Ectodermal cell (in vitro differentiated cells): ENCODE results near the gene EVC2. TPM values are rescaled to one million over a fixed set of nuclear protein-coding genes. Genes with fewer than 3 reads are reported as not detected.

Experiments used
- H3K27ac ChIP-seq: 2 replicates; pipeline ENCODE4 v1.7.0; 2013; ENCODE audit warnings: mild to moderate bottlenecking, low read depth, low read length; ENCODE audit not compliant: insufficient read depth, poor library complexity, severe bottlenecking
- H3K27me3 ChIP-seq: 2 replicates; pipeline ENCODE4 v1.7.0; 2013; ENCODE audit warnings: mild to moderate bottlenecking, low read length; ENCODE audit not compliant: insufficient read depth, control insufficient read depth, poor library complexity, severe bottlenecking
- H3K36me3 ChIP-seq: one replicate; pipeline ENCODE4 v1.7.0; 2013; ENCODE audit warnings: low read length; ENCODE audit not compliant: control insufficient read depth, insufficient read depth
- H3K4me1 ChIP-seq: one replicate; pipeline ENCODE4 v1.7.0; 2013; ENCODE audit warnings: low read length; ENCODE audit not compliant: control insufficient read depth, insufficient read depth
- H3K4me3 ChIP-seq: 2 replicates; pipeline ENCODE4 v1.7.0; 2013; ENCODE audit warnings: low read depth, low read length, control low read depth; ENCODE audit not compliant: insufficient read depth
- H3K9me3 ChIP-seq: 2 replicates; pipeline ENCODE4 v1.7.0; 2013; ENCODE audit warnings: mild to moderate bottlenecking, low read length, moderate library complexity; ENCODE audit not compliant: control insufficient read depth
- WGBS, 2 experiments: methylation state at CpG; one replicate each; pipeline ENCODE4 v1.1.7; 2013; ENCODE audit warnings: missing lambda C conversion rate in 2 of 2; 5-methylcytosine and 5-hydroxymethylcytosine counted together
- polyA plus RNA-seq, 4 experiments: library from polyadenylated mRNA; stranded (reverse); fragments of 50-300 nt; gene quantifications; one replicate each; pipeline ENCODE4 v1.2.3, GENCODE V29; 2013

Gene EVC2
- polyA plus RNA-seq (2013, experiment 1 of 4) = 7.6 TPM
- 7.2 TPM for polyA plus RNA-seq (2013, experiment 2 of 4)
- polyA plus RNA-seq (2013, experiment 3 of 4) = 4.7 TPM
- polyA plus RNA-seq (2013, experiment 4 of 4) = 5.5 TPM

GRCh38 chr4:5708449-5709206, at the start of gene EVC2:
Gene EVC2 (minus strand): TSS chr4:5708559. CDS start chr4:5708513, 46 bp downstream.
- Histone ChIP-seq H3K9me3 (peaks cover 3% of the 10 kb centered on the region), H3K27me3 (peaks cover 36% of the 10 kb centered on the region), H3K4me1 (peaks cover 26% of the 10 kb centered on the region), H3K4me3 (peak within 1 kb of the TSS; percentile 64), H3K27ac (no peak within 1 kb of the TSS), H3K36me3 (peaks cover 4% of the 10 kb centered on the region)
- 8 to 11% methylated on average over 57 of the region's 57 CpGs for WGBS, 2 experiments

GRCh38 chr4:5757954-5758353, 49.6 kb upstream of the EVC2 start:
- Histone ChIP-seq H3K4me3 (no peak overlapping the region), H3K27me3 (no peaks in the 10 kb centered on the region), H3K27ac (no peak overlapping the region), H3K36me3 (peaks cover 13% of the 10 kb centered on the region), H3K9me3 (no peaks in the 10 kb centered on the region), H3K4me1 (no peaks in the 10 kb centered on the region)
- WGBS, 2 experiments = 96 to 97% methylated on average over 10 of the region's 10 CpGs

GRCh38 chr4:5757536-5757935, 49.2 kb upstream of the EVC2 start:
- no peaks in the 10 kb centered on the region for H3K9me3 ChIP-seq
- no peak overlapping the region for H3K27ac ChIP-seq
- H3K36me3 ChIP-seq = peaks cover 13% of the 10 kb centered on the region
- 86 to 89% methylated on average over 4 of the region's 4 CpGs for WGBS, 2 experiments
- H3K4me1 ChIP-seq = peaks cover under 1% of the 10 kb centered on the region
- H3K4me3 ChIP-seq = no peak overlapping the region
- no peaks in the 10 kb centered on the region for H3K27me3 ChIP-seq

DNA sequence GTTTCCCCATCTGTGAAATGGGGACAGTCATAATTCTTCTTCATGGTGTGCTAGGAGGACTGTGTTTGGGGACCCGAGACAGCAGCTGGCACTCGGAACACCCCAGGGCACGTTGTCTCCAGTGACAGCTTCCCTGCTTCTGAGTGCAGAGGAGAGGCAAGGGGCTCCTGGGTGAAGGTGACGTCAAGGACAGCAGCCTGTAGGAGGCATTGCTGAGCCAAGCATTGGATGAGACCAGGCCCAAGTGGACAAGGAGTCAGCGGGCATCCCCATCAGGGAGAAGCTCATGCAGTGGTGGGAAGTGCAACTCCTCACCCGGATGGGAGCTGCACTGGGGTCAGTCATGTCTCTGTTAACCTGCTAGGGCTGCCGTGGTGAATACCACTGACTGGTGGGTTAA, 48.7 kb upstream of the EVC2 start:
- Histone ChIP-seq H3K27me3 (no peaks in the 10 kb centered on the region), H3K9me3 (no peaks in the 10 kb centered on the region), H3K27ac (no peak overlapping the region), H3K4me1 (peaks cover 5% of the 10 kb centered on the region), H3K4me3 (no peak overlapping the region), H3K36me3 (peaks cover 13% of the 10 kb centered on the region)
- 91 to 94% methylated on average over 7 of the region's 7 CpGs for WGBS, 2 experiments

DNA sequence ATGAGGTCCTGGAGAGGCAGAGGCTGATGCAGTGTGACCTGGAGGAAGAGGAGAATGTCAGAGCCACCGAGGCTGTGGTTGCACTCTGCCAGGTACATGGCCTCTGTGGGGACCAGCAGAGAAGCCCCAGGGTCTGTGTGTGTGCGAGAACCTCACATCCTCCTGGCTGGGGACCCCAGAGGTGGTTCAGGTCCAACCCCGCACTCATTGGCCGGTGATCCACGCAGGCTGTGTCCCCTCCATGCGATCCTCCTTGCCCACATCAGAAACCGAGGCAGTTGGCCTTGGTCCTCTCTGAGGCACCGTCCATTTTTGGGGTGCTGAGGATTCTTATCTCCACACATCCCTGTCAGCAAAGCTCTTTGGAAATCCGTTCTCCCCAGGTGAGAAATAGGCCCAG, 47.9 kb upstream of the EVC2 start:
- Histone ChIP-seq H3K27ac (no peak overlapping the region), H3K9me3 (no peaks in the 10 kb centered on the region), H3K36me3 (peaks cover 13% of the 10 kb centered on the region), H3K4me3 (no peak overlapping the region), H3K27me3 (no peaks in the 10 kb centered on the region), H3K4me1 (peaks cover 11% of the 10 kb centered on the region)
- WGBS, 2 experiments = 96% methylated on average over 9 of the region's 9 CpGs

DNA sequence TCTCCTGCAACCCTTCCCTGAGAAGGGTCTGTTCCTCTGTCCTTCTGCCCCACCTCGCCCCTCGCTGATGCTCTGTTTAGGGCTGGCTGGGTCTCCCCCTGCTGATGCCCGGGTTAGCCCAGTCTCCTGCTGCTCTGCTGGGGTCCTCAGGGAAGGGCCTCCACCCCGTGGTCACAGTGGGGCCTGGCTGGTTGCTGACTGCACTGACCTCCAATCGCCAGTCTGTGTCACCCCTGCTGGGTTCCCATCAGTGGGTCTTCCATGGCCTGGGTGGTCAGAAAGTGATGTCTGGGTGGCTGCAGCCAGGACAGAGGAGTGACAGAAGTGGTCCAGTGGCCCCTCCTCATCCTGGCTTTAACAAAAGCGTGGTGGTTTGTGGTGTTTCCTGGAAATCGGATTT, 47.3 kb upstream of the EVC2 start:
- 76 to 79% methylated on average over 7 of the region's 7 CpGs for whole genome bisulfite sequencing, 2 experiments
- Histone ChIP-seq H3K4me1 (peaks cover 11% of the 10 kb centered on the region), H3K27ac (no peak overlapping the region), H3K27me3 (no peaks in the 10 kb centered on the region), H3K4me3 (no peak overlapping the region), H3K36me3 (peaks cover 13% of the 10 kb centered on the region), H3K9me3 (no peaks in the 10 kb centered on the region)

DNA sequence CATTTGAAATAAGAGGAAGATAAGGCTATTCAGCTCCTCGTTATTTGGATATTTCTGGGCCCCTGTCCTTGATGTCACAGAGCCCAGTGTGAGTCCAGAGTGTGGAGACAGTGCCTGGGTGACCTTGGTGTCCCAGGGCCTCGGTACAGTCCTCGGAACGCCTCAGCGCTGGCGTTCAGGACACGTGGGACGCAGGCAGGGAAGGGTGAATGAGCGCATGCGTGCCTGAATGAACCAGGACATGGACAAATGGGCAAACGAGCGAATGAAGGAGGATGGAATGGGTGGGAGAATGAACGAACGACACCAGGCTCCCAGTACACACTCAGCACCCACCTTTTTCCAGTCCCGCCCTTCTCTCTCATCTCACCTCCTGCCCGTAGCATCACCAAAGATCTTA, 46.8 kb upstream of the EVC2 start:
- Histone ChIP-seq H3K36me3 (peaks cover 13% of the 10 kb centered on the region), H3K27ac (no peak overlapping the region), H3K4me1 (peaks cover 11% of the 10 kb centered on the region), H3K4me3 (no peak overlapping the region), H3K9me3 (no peaks in the 10 kb centered on the region), H3K27me3 (no peaks in the 10 kb centered on the region)
- 94 to 98% methylated on average over 14 to 16 of the region's 16 CpGs for WGBS, 2 experiments

DNA sequence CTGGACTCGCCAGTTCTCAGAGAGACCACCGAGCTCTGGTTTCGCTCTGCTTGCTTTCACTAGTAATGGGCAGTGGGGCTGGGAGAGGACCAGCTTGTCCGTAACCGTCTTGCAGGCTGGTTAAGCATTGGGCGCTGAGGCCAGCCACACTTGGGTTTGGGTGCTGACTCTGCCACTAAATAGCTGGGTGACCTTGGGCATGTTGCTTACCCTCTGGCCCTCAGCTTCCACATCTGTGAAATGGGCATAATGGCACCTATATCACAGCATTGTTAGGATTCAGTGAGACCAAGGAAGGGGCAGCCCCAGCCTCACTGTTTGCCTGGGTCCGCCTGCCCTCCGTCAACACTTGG, 46.1 kb upstream of the EVC2 start:
- Histone ChIP-seq H3K4me1 (peaks cover 11% of the 10 kb centered on the region), H3K36me3 (peaks cover 13% of the 10 kb centered on the region), H3K9me3 (no peaks in the 10 kb centered on the region), H3K4me3 (no peak overlapping the region), H3K27me3 (no peaks in the 10 kb centered on the region), H3K27ac (no peak overlapping the region)
- 94 to 95% methylated on average over 8 of the region's 8 CpGs for WGBS, 2 experiments

DNA sequence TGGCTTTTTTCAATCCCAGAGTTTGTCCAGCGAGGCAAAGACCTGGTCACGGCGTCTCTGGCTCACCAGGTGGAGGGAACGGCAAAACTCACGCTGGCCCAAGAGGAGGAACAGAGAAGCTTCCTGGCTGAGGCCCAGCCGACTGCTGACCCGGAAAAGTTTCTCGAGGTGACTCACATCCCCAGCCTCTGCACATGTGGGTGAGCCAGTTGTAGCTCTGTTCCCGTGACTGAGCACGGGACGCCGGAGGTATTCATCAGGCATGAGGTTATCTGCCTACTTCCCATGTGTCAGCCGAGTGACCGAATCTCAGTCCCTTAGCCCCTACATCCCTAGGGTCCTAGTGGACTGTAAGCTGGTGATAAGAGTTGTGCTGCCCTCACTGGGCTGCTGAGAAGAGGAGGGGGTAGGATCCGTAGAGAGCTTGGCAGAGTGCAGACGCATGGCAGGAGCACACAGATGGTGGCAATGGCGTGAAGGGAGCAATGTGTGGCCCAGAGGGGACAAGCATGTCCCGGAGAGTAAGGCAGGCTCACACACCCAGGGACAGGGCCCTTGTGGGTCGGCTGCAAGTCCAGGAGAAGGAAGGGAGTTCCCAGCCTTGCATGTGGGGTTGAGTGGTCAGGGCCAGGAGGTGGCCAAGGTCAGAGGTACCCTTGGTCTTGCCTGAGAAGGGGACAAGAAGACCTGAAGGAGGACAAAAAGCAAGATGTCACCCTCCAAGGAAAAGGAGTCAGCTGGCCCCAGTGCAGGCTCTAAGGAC, 45.6 kb upstream of the EVC2 start:
- Histone ChIP-seq H3K27me3 (no peaks in the 10 kb centered on the region), H3K36me3 (peaks cover 13% of the 10 kb centered on the region), H3K9me3 (no peaks in the 10 kb centered on the region), H3K27ac (no peak overlapping the region), H3K4me3 (no peak overlapping the region), H3K4me1 (peaks cover 11% of the 10 kb centered on the region)
- 90 to 91% methylated on average over 19 of the region's 19 CpGs for WGBS, 2 experiments

DNA sequence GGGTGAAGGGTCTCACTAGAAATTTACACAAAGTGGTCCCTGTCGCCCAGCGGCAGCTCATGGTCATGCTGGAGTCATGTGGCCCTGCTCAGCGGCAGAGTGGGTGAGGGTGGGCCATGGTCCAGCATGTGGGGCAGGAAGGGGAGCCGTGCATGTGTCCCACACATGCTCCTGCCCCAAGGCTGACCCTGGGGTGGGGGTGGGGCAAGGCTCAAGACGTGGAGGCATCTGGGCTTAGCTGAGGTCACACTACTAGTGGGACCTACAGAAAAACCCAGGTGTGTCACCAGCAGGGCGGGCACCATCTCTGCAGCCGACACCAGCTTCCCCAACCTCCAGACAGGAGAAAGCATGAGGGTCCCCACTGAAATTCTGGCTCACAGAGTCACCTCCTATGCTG, 45.0 kb upstream of the EVC2 start:
- WGBS, 2 experiments = 89 to 93% methylated on average over 7 of the region's 7 CpGs
- Histone ChIP-seq H3K9me3 (no peaks in the 10 kb centered on the region), H3K27ac (no peak overlapping the region), H3K27me3 (no peaks in the 10 kb centered on the region), H3K4me3 (no peak overlapping the region), H3K36me3 (peaks cover 13% of the 10 kb centered on the region), H3K4me1 (peaks cover 11% of the 10 kb centered on the region)
